Measurements from ENCODE around the gene DLL4. TPM values are rescaled to one million over a fixed set of nuclear protein-coding genes. Genes with fewer than 3 reads are reported as not detected.

DLL4 gene
- total and polyA plus RNA-seq, 2 experiments from 2014 or later = 2.3 TPM; not detected in 1

DNA sequence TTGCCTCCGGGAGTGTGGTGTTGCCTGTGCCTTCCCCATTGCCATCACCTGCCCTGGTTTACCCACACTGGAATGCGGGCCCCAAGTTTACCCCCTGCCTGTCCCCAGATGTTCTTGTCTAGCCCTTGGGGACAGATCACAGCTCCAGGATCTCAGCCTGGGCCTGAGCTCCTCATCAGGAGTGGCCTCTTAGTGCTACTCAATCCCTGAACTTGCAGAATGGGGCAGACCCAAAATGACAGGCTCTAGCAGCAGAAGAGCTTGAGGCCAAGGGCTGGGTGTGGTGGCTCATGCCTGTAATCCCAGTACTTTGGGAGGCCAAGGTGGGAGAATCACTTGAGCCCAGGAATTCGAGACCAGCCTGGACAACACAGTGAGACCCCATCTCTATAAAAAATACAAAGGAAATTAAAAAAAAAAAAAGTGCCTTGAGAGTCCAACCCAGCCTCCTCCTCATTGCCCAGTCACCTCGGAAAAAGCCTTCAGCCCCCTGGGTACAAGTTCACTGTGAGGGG, 28.0 kb downstream of the DLL4 start:
- Histone ChIP-seq H4K20me1 (ENCODE audit: insufficient read depth, poor library complexity, severe bottlenecking) (peaks cover 24% of the 10 kb centered on the region), H3K79me2 (peaks cover 17% of the 10 kb centered on the region), H3K27me3 (no peaks in the 10 kb centered on the region), H3K27ac (no peak overlapping the region), H2AFZ (no peak overlapping the region), H3K4me1 (ENCODE audit: insufficient read depth) (peaks cover 8% of the 10 kb centered on the region), H3K4me3 (no peak overlapping the region), H3K4me2 (no peak overlapping the region), H3K9me3 (ENCODE audit: low read depth) (no peaks in the 10 kb centered on the region), H3K36me3 (replicated peaks; ENCODE audit: insufficient read depth, low read depth) (no peaks in the 10 kb centered on the region), H3K9me2 (replicated peaks; ENCODE audit: insufficient read depth) (no peaks in the 10 kb centered on the region)
- no peak for DNase-seq (ENCODE audit: low spot score)
- TF ChIP-seq EZH2 (IDR thresholded peaks at IDR 0.05; ENCODE audit: borderline replicate concordance) = no peak
- TF ChIP-seq EZH2phosphoT487 (IDR thresholded peaks at IDR 0.05; ENCODE audit: low read depth, severe bottlenecking, unreplicated experiment) = no peak
- TF ChIP-seq, protein P1, sequence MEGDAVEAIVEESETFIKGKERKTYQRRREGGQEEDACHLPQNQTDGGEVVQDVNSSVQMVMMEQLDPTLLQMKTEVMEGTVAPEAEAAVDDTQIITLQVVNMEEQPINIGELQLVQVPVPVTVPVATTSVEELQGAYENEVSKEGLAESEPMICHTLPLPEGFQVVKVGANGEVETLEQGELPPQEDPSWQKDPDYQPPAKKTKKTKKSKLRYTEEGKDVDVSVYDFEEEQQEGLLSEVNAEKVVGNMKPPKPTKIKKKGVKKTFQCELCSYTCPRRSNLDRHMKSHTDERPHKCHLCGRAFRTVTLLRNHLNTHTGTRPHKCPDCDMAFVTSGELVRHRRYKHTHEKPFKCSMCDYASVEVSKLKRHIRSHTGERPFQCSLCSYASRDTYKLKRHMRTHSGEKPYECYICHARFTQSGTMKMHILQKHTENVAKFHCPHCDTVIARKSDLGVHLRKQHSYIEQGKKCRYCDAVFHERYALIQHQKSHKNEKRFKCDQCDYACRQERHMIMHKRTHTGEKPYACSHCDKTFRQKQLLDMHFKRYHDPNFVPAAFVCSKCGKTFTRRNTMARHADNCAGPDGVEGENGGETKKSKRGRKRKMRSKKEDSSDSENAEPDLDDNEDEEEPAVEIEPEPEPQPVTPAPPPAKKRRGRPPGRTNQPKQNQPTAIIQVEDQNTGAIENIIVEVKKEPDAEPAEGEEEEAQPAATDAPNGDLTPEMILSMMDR (IDR thresholded peaks at IDR 0.05; ENCODE audit: poor library complexity) = no peak
- 83% methylated on average over 3 of the region's 4 CpGs for WGBS (ENCODE audit: low lambda C conversion rate, missing lambda C conversion rate)

GRCh38 chr15:40957581-40958051, 28.5 kb downstream of the DLL4 start:
- Histone ChIP-seq H3K36me3 (replicated peaks; ENCODE audit: insufficient read depth, low read depth) (no peaks in the 10 kb centered on the region), H3K9me2 (replicated peaks; ENCODE audit: insufficient read depth) (no peaks in the 10 kb centered on the region), H2AFZ (no peak overlapping the region), H3K9me3 (ENCODE audit: low read depth) (no peaks in the 10 kb centered on the region), H3K4me3 (no peak overlapping the region), H3K79me2 (peaks cover 17% of the 10 kb centered on the region), H4K20me1 (ENCODE audit: insufficient read depth, poor library complexity, severe bottlenecking) (peaks cover 24% of the 10 kb centered on the region), H3K27ac (no peak overlapping the region), H3K4me1 (ENCODE audit: insufficient read depth) (peaks cover 3% of the 10 kb centered on the region), H3K4me2 (no peak overlapping the region), H3K27me3 (no peaks in the 10 kb centered on the region)
- WGBS (ENCODE audit: low lambda C conversion rate, missing lambda C conversion rate) = 89% methylated on average over 9 of the region's 9 CpGs
- TF ChIP-seq, protein P1 (IDR thresholded peaks at IDR 0.05; ENCODE audit: poor library complexity) = no peak
- TF ChIP-seq EZH2 (IDR thresholded peaks at IDR 0.05; ENCODE audit: borderline replicate concordance) = no peak
- no peak for TF ChIP-seq EZH2phosphoT487 (IDR thresholded peaks at IDR 0.05; ENCODE audit: low read depth, severe bottlenecking, unreplicated experiment)
- DNase-seq (ENCODE audit: low spot score) = no peak

- Histone ChIP-seq H3K4me1 (ENCODE audit: insufficient read depth) (peaks cover 3% of the 10 kb centered on the region), H3K36me3 (replicated peaks; ENCODE audit: insufficient read depth, low read depth) (no peaks in the 10 kb centered on the region), H3K4me2 (no peak overlapping the region), H3K27ac (no peak overlapping the region), H3K79me2 (peaks cover 17% of the 10 kb centered on the region), H3K9me3 (ENCODE audit: low read depth) (no peaks in the 10 kb centered on the region), H3K27me3 (no peaks in the 10 kb centered on the region), H3K4me3 (no peak overlapping the region), H2AFZ (no peak overlapping the region), H4K20me1 (ENCODE audit: insufficient read depth, poor library complexity, severe bottlenecking) (peaks cover 24% of the 10 kb centered on the region), H3K9me2 (replicated peaks; ENCODE audit: insufficient read depth) (no peaks in the 10 kb centered on the region)
- no peak for DNase-seq (ENCODE audit: low spot score)
- TF ChIP-seq, protein P1 (IDR thresholded peaks at IDR 0.05; ENCODE audit: poor library complexity) = no peak
- no peak for TF ChIP-seq EZH2 (IDR thresholded peaks at IDR 0.05; ENCODE audit: borderline replicate concordance)
- TF ChIP-seq EZH2phosphoT487 (IDR thresholded peaks at IDR 0.05; ENCODE audit: low read depth, severe bottlenecking, unreplicated experiment) = no peak
- WGBS (ENCODE audit: low lambda C conversion rate, missing lambda C conversion rate) = 85% methylated on average over 6 of the region's 6 CpGs
These were observed 29.0 kb downstream of the DLL4 start for GRCh38 chr15:40958146-40958545.
